HG03575 (cell line): ENCODE results near the gene OR6C2.
"Not testable (repeated sequence)": the region's sequence is repeated elsewhere in the genome, so short reads cannot be mapped to it uniquely, and the experiment has no call there.

Experiments
- ATAC-seq: cut with Tn5 transposase; IDR thresholded peaks from one replicate; pipeline ENCODE4 v1.9.1; 2021; ENCODE audit not compliant: unreplicated experiment, insufficient number of reproducible peaks, low FRiP score; ENCODE audit errors: extremely low read depth

The OR6C2 gene

GRCh38 chr12:55469291-55469690 lies 25.4 kb downstream of the OR6C2 start:
- no peak for ATAC-seq

GRCh38 chr12:55470088-55470829 lies 26.4 kb downstream of the OR6C2 start, which contains the start of gene OR6C70:
OR6C70 (minus strand) TSS chr12:55470138; CDS start chr12:55470138, 0 bp downstream.
- ATAC-seq: no peak

GRCh38 chr12:55472264-55472663 lies 28.4 kb downstream of the OR6C2 start:
- ATAC-seq: no peak

GRCh38 chr12:55479136-55479535 lies 35.3 kb downstream of the OR6C2 start:
- ATAC-seq: not testable (repeated sequence)

GRCh38 chr12:55484284-55484683 lies 40.4 kb downstream of the OR6C2 start:
- ATAC-seq: not testable (repeated sequence)

- no peak for ATAC-seq
Measured at GRCh38 chr12:55492078-55492477, 48.2 kb downstream of the OR6C2 start, which contains the start of gene OR6C68. OR6C68 (plus strand) TSS chr12:55492378; CDS start chr12:55492378, 0 bp downstream.

GRCh38 chr12:55495490-55495889 lies 51.6 kb downstream of the OR6C2 start:
- ATAC-seq: no peak

GRCh38 chr12:55499231-55499630 lies 55.4 kb downstream of the OR6C2 start:
- ATAC-seq: no peak

GRCh38 chr12:55499810-55500252 lies 56.0 kb downstream of the OR6C2 start:
- ATAC-seq: no peak

- ATAC-seq: no peak
Measured at GRCh38 chr12:55501601-55502000, 57.7 kb downstream of the OR6C2 start.
